ENCODE data around the gene DCST2. TPM values are rescaled to one million over a fixed set of nuclear protein-coding genes. Genes with fewer than 3 reads are reported as not detected.

Gene DCST2
- total and polyA plus RNA-seq, 9 of the 15 experiments (the other 6 are each of a cell fraction or from before 2014, with no cell fraction given) = 0.09 to 0.49 (median 0.11) TPM; not detected in 3

- TF ChIP-seq ZHX1 (conservative IDR thresholded peaks at IDR 0.05; ENCODE audit: low read length) (no peak), KHSRP (IDR thresholded peaks at IDR 0.05) (no peak), HDAC1 (IDR thresholded peaks at IDR 0.05) (0 out of 4 replicates have a peak, but pooled peaks of 1 of the 2 experiments have one; percentile 39), USF2 (CRISPR knock-in tag; IDR thresholded peaks at IDR 0.05) (no peak; the same call in 1 of the 2 replicates), ZNF639 (CRISPR knock-in tag; conservative IDR thresholded peaks at IDR 0.05 in 1 of 2, IDR thresholded peaks at IDR 0.05 in 1 of 2) (no peak; a peak in 1 of 4 replicates), SREBF1 (IDR thresholded peaks at IDR 0.05; ENCODE audit: borderline replicate concordance, low read depth, low read length) (no peak), CREBBP (IDR thresholded peaks at IDR 0.05; ENCODE audit: low read depth, low read length) (no peak), POLR2G (IDR thresholded peaks at IDR 0.05; ENCODE audit: low read depth, low read length) (peak; percentile 65), NCOA6 (IDR thresholded peaks at IDR 0.05) (no peak), ZBTB11 (CRISPR knock-in tag; IDR thresholded peaks at IDR 0.05) (0 out of 6 replicates have a peak, but pooled peaks of 1 of the 3 experiments have one; percentile 28), ESRRB (CRISPR knock-in tag; IDR thresholded peaks at IDR 0.05; ENCODE audit: borderline replicate concordance) (0 out of 2 replicates have a peak, but pooled peaks have one; percentile 19), FOXA3 (CRISPR knock-in tag; conservative IDR thresholded peaks at IDR 0.05 in 1 of 2, IDR thresholded peaks at IDR 0.05 in 1 of 2) (0 out of 4 replicates have a peak, but pooled peaks of 1 of the 2 experiments have one; percentile 55), MAZ (CRISPR knock-in tag; conservative IDR thresholded peaks at IDR 0.05 in 1 of 2, IDR thresholded peaks at IDR 0.05 in 1 of 2) (peak in 1 of 2 experiments; percentile 84; a peak in 1 of 4 replicates), ARID1B (IDR thresholded peaks at IDR 0.05) (peak; percentile 36; the same call in 1 of the 2 replicates), ZNF431 (CRISPR knock-in tag; IDR thresholded peaks at IDR 0.05) (peak; percentile 28; the same call in 1 of the 2 replicates)
Measured at GRCh38 chr1:154999571-155000410, 33.8 kb downstream of the DCST2 start (continued).

Data from K562 (cell line).